ENCODE results near the gene TAF1A.

TAF1A gene

GRCh38 chr1:222540598-222540995 is 49.1 kb downstream of the TAF1A start:
- in situ Hi-C loops (cut with MboI; ENCODE audit: low sequenced_read_pairs), result no loop called here

GRCh38 chr1:222539951-222540597 is 49.7 kb downstream of the TAF1A start:
- in situ Hi-C loops (cut with MboI; ENCODE audit: low sequenced_read_pairs), result no loop called here

GRCh38 chr1:222535455-222535854 is 54.3 kb downstream of the TAF1A start:
- in situ Hi-C loops (cut with MboI; ENCODE audit: low sequenced_read_pairs), result no loop called here

- in situ Hi-C loops (cut with MboI; ENCODE audit: low sequenced_read_pairs), result no loop called here
Observed at GRCh38 chr1:222530852-222531251, 58.9 kb downstream of the TAF1A start.

GRCh38 chr1:222529916-222530315 is 59.8 kb downstream of the TAF1A start:
- in situ Hi-C loops (cut with MboI; ENCODE audit: low sequenced_read_pairs), result no loop called here

- in situ Hi-C loops (cut with MboI; ENCODE audit: low sequenced_read_pairs), result no loop called here
Observed at GRCh38 chr1:222529181-222529580, 60.6 kb downstream of the TAF1A start.

GRCh38 chr1:222525951-222526350 is 63.8 kb downstream of the TAF1A start:
- in situ Hi-C loops (cut with MboI; ENCODE audit: low sequenced_read_pairs), result no loop called here

- in situ Hi-C loops (cut with MboI; ENCODE audit: low sequenced_read_pairs), result no loop called here
Observed at GRCh38 chr1:222523852-222524251, 65.9 kb downstream of the TAF1A start.

GRCh38 chr1:222522105-222522915 is 67.4 kb downstream of the TAF1A start:
- in situ Hi-C loops (cut with MboI; ENCODE audit: low sequenced_read_pairs), result no loop called here

- in situ Hi-C loops (cut with MboI; ENCODE audit: low sequenced_read_pairs), result no loop called here
Observed at GRCh38 chr1:222521299-222522104, 68.2 kb downstream of the TAF1A start.

Data from HL-60/S4 (cell line).